K562 (cell line): Measurements from ENCODE around the gene PAX8. TPM values are rescaled to one million over a fixed set of nuclear protein-coding genes. Genes with fewer than 3 reads are reported as not detected.

ENCODE experiments used
- ATF1 ChIP-seq, 2 experiments: fragments of 450-650 bp in 1 of 2; IDR thresholded peaks; 2 replicates each; pipeline ENCODE4 v1.6.1; 2016; ENCODE audit warnings: missing compliant biosample characterization in 1 of 2, missing genetic modification characterization in 1 of 2
- CEBPB ChIP-seq: fragments of 450-650 bp; IDR thresholded peaks from 2 replicates; pipeline ENCODE4 v1.6.1; 2016; ENCODE audit warnings: missing genetic modification characterization, missing compliant biosample characterization
- CREM ChIP-seq: IDR thresholded peaks from 2 replicates; pipeline ENCODE4 v1.6.1; 2014; ENCODE audit warnings: antibody characterized with exemption, low read depth
- CXXC5 ChIP-seq: fragments of 250-450 bp; sonication (Bioruptor Pico); IDR thresholded peaks from 2 replicates; pipeline ENCODE4 v1.8.0; 2022; ENCODE audit warnings: inconsistent platforms, mild to moderate bottlenecking, moderate library complexity
- ELF2 ChIP-seq: fragments of 250-450 bp; sonication (Bioruptor Pico); IDR thresholded peaks from 2 replicates; pipeline ENCODE4 v1.5.0; 2021; ENCODE audit warnings: mild to moderate bottlenecking
- GATAD2B ChIP-seq: fragments of 450-650 bp; IDR thresholded peaks from 2 replicates; pipeline ENCODE4 v1.6.1; 2017; ENCODE audit warnings: mild to moderate bottlenecking, borderline replicate concordance
- HDAC3 ChIP-seq: fragments of 450-650 bp; IDR thresholded peaks from 2 replicates; pipeline ENCODE4 v1.6.1; 2018; ENCODE audit warnings: borderline replicate concordance, mild to moderate bottlenecking, moderate library complexity; ENCODE audit not compliant: partially characterized antibody
- HSF4 ChIP-seq: fragments of 250-450 bp; sonication (Bioruptor Pico); IDR thresholded peaks from 2 replicates; pipeline ENCODE4 v2.1.2; 2022; ENCODE audit warnings: mild to moderate bottlenecking, moderate library complexity, borderline replicate concordance
- MAX ChIP-seq: sonication (generic); formaldehyde crosslinking; IDR thresholded peaks from 2 replicates; pipeline ENCODE4 v1.9.0; 2022; ENCODE audit warnings: mild to moderate bottlenecking, missing genetic modification reagents
- MYC ChIP-seq, 2 experiments: fragments of 250-450 bp in 1 of 2; sonication (Bioruptor Pico) in 1 of 2; IDR thresholded peaks; 2 replicates each; pipeline versions ENCODE4 v1.5.1 to v1.6.1; 2012 to 2021; ENCODE audit warnings: low read depth in 2 of 2, borderline replicate concordance in 1 of 2, improper control_type of control experiment in 1 of 2, low read length in 1 of 2, mild to moderate bottlenecking in 1 of 2, moderate library complexity in 1 of 2
- NCOA4 ChIP-seq: fragments of 450-650 bp; IDR thresholded peaks from 2 replicates; pipeline ENCODE4 v1.6.1; 2018; ENCODE audit warnings: mild to moderate bottlenecking; ENCODE audit not compliant: partially characterized antibody
- PHB ChIP-seq: fragments of 250-450 bp; sonication (Bioruptor Pico); IDR thresholded peaks from 2 replicates; pipeline ENCODE4 v1.5.0; 2021
- RERE ChIP-seq: sonication (generic); formaldehyde crosslinking; IDR thresholded peaks from 2 replicates; pipeline ENCODE4 v1.8.0; 2023; ENCODE audit warnings: missing genetic modification reagents, mild to moderate bottlenecking, borderline replicate concordance
- RFX7 ChIP-seq: fragments of 250-450 bp; sonication (Bioruptor Pico); IDR thresholded peaks from 2 replicates; pipeline ENCODE4 v1.5.1; 2021; ENCODE audit warnings: mild to moderate bottlenecking
- SRSF3 ChIP-seq: fragments of 200-400 bp; formaldehyde crosslinking; IDR thresholded peaks from 2 replicates; pipeline ENCODE4 v1.6.1; 2016; ENCODE audit warnings: mild to moderate bottlenecking, low read length, moderate library complexity; ENCODE audit not compliant: insufficient read depth
- ZNF431 ChIP-seq: sonication (generic); formaldehyde crosslinking; IDR thresholded peaks from 2 replicates; pipeline ENCODE4 v1.8.0; 2022; ENCODE audit warnings: mild to moderate bottlenecking, missing genetic modification reagents
- ZNF561 ChIP-seq: fragments of 450-650 bp; formaldehyde crosslinking; conservative IDR thresholded peaks from 2 replicates; pipeline ENCODE4 v1.4.0; 2020; ENCODE audit warnings: mild to moderate bottlenecking, moderate library complexity
- polyA plus RNA-seq, 8 experiments: library from polyadenylated mRNA; depleted of rRNA in 4 of 8; stranded (reverse) in 5 of 8; unstranded in 3 of 8; fragments of >200 nt; fragmentation: Nextera tagmentation in 2 of 8; fragmentation: Illumina TruSeq in 1 of 8; extraction: Ambion mirVana in 2 of 8; extraction: Trizol in 1 of 8; gene quantifications; 2 replicates each; pipeline versions ENCODE4 v1.2.1 to v1.2.3, GENCODE V29; 2011 to 2014; ENCODE audit warnings: inconsistent platforms in 1 of 8, missing spikeins in 1 of 8
- total RNA-seq, 7 experiments: library from RNA; depleted of rRNA in 6 of 7; stranded (reverse); fragments of >200 nt in 6 of 7; fragmentation: Illumina TruSeq in 2 of 7; extraction: Trizol in 2 of 7; gene quantifications; 2 replicates each; pipeline versions ENCODE4 v1.2.1 to v1.2.3, GENCODE V29; 2011 to 2021; ENCODE audit warnings: low replicate concordance in 1 of 7

PAX8 gene
- total and polyA plus RNA-seq, 9 of the 15 experiments (the other 6 are each of a cell fraction or from before 2014, with no cell fraction given): 0.13 to 2.1 (median 0.51) TPM

GRCh38 chr2:113167115-113167932 lies 111.4 kb downstream of the PAX8 start (continued):
- no peak for TF ChIP-seq PHB
- TF ChIP-seq RFX7 (CRISPR knock-in tag): no peak
- TF ChIP-seq HDAC3: no peak
- TF ChIP-seq MYC (IDR thresholded peaks at IDR 0.05; ENCODE audit: low read depth, low read length): peak; percentile 42; the same call in 1 of the 2 replicates
- TF ChIP-seq MYC (CRISPR knock-in tag; IDR thresholded peaks at IDR 0.05; ENCODE audit: borderline replicate concordance, low read depth): no peak
- TF ChIP-seq RERE (CRISPR knock-in tag): no peak
- peak; percentile 66 for TF ChIP-seq MAX (CRISPR knock-in tag)
- TF ChIP-seq ZNF431 (CRISPR knock-in tag): no peak
- peak; percentile 28; the same call in 1 of the 2 replicates for TF ChIP-seq CREM
- TF ChIP-seq NCOA4: no peak
- no peak for TF ChIP-seq GATAD2B
- no peak for TF ChIP-seq ATF1 (CRISPR knock-in tag; IDR thresholded peaks at IDR 0.05)
- TF ChIP-seq ATF1 (tag; IDR thresholded peaks at IDR 0.05): peak; percentile 32; the same call in 1 of the 2 replicates
- TF ChIP-seq CXXC5: no peak
- no peak for TF ChIP-seq CEBPB
- TF ChIP-seq SRSF3: no peak
- no peak for TF ChIP-seq ZNF561
- TF ChIP-seq HSF4: no peak
- TF ChIP-seq ELF2: no peak
